GM19023 (cell line): ENCODE data around the gene EVA1A.
"Not testable (repeated sequence)": the region's sequence is repeated elsewhere in the genome, so short reads cannot be mapped to it uniquely, and the experiment has no call there.

ENCODE experiments used
- ATAC-seq: cut with Tn5 transposase; IDR thresholded peaks from one replicate; pipeline ENCODE4 v1.9.1; 2021; ENCODE audit warnings: mild to moderate bottlenecking, moderate library complexity; ENCODE audit not compliant: unreplicated experiment

The EVA1A gene

GRCh38 chr2:75488157-75488556, 72.6 kb downstream of the EVA1A start:
- ATAC-seq = no peak

DNA sequence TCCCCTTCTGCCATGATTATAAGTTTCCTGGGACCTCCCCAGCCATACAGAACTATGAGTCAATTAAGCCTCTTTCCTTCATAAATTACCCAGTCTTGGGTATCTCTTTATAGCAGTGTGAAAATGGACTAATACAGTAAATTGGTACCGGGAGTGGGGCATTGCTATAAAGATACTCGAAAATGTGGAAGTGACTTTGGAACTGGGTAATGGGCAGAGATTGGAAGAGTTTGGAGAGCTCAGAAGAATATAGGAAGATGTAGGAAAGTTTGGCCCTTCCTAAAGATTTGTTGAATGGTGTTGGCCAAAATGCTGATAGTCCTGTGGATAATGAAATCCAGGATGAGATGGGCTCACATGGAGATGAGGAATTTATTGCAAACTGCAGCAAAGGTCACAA, 74.0 kb downstream of the EVA1A start:
- ATAC-seq = not testable (repeated sequence)

DNA sequence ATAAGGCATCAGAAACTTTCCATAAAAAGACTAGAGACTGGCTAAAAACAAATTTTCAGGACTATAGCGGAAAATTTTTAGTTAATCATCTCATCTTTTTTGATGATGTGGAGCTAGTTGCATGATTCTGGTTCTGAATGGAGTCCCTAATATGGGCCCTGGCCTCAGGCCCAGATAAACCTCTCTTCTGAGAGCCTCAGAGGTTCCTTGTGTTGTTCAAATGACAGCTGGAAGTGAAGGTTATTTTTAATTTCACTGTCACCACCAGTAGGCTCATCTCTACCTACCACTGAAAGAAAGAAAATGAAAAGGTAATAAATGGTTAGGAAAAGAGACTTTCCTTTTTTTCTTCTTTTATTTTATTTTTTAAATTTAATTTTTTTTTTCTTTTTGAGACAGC, 75.9 kb downstream of the EVA1A start:
- ATAC-seq = no peak

DNA sequence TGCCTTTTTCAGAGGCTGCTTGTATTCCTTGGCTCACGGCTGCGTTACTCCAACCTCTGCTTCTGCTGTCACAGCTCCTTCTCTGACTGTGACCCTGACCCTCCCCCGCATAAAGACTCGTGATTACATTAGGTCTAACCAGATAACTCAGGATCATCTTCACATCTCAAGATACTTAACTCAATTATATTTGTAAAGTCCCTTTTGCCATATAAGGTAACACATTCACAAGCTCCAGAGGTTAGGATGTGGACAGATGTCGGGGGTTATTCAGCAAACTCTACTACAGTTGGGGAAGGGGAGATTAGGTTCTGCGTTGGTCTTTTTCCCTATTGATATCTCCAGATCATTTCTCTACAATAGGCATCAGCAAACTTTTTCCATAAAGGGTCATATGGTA, 76.9 kb downstream of the EVA1A start:
- ATAC-seq = no peak

DNA sequence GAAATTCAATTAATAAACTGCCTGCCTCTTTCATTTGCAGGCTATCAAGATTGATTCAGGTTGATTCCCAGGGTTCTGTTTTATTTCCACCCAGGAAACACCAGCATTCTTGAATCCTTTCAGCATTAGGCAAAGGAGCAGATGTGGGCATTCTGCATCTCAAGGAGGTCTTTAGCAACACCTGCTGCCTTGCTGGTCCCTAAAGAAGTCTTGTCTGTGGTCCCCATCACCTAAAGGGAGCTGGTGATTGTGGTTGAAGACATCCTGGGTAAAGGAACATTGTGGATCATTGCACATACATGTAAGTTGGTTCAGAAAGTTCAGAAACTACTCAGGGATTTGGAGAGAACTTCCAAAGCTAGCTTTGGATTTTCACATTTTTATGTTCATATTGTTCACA, 78.3 kb downstream of the EVA1A start:
- no peak for ATAC-seq

GRCh38 chr2:75480971-75481836, 79.5 kb downstream of the EVA1A start:
- ATAC-seq = no peak

DNA sequence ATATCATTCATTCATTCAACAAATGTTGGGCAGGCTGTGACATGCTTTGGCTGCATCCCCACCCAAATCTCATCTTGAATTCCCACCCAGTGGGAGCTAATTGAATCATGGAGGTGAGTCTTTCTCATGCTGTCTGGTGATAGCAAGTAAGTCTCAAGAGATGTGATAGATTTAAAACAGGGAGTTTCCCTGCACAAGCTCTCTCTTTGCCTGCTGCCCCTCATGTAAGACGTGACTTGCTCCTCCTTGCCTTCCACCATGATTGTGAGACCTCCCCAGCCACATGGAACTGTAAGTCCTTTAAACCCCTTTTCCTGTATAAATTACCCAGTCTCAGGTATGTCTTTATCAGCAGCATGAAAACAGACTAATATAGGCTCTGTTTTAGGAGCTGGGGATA, 83.0 kb downstream of the EVA1A start:
- ATAC-seq = not testable (repeated sequence)

- ATAC-seq = no peak
Measured at GRCh38 chr2:75476761-75477160, 84.0 kb downstream of the EVA1A start.

DNA sequence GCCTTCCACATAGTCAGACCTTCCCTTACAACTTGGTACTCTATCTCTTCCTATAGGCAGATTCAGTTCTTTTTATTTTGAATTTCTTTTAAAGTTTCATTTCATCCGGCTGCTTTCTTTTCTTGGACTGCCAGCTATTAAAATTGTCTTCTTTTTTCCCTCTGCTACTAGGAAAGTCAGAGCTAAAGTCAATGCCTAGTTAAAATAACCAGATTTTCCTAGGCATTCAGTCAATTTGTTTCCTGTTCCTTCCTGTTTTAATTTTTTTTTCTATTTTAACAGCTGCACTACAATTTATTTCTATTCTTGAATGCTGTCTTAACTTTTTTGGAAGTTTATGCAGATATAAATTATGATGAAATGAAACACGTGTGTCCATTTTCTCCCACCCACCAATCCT, 84.8 kb downstream of the EVA1A start:
- no peak for ATAC-seq

- no peak for ATAC-seq
Measured at GRCh38 chr2:75475049-75475448, 85.7 kb downstream of the EVA1A start.

GRCh38 chr2:75474115-75474514, 86.6 kb downstream of the EVA1A start:
- no peak for ATAC-seq

- ATAC-seq = no peak
Measured at GRCh38 chr2:75466708-75467311, 93.9 kb downstream of the EVA1A start.

GRCh38 chr2:75465317-75465984, 95.3 kb downstream of the EVA1A start:
- ATAC-seq = no peak

DNA sequence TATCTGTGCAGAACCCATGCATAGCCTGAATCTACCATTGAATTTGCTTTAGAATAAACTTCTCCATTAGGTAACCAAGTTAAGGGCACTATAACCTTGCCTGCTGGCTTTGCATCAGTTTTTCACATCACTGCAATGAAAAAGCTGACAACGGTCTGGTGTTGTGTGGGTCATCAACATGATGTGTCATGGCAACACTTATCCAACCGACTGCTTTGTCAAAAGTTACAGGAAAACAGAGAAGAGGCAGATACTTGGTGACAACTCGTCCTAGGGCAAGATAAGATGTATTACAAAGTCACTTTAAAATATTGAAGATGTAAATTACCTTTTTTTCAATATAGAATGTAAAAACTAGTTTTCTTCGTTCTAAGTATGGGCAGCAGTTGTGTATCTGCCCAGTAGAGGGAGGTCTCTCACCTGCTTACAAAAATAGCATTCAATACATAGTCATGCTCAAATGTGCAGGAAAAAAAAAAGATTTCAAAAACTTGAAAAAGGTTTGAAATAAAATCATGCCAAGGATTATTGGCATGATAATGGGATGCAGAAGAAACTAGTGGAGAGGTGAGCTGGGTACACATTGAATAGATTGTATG, 96.3 kb downstream of the EVA1A start:
- no peak for ATAC-seq

DNA sequence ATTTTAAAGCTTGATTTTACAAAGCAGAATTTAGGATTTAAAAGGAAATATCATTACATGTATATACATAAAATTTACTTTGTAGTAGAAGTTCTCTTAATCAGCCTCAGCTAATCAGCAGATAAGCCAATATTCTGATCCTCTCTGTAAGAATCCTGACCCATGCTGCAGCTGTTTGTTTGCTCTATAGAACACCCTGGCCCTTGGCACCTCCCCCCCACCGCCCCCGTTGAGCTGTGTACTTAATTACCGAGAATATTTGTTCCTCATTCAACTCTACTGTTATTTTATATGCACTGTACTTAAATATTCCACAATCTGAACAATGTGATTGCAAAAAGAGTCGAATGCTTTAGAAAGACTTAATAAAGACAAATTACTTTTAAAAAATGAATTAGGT, 98.0 kb downstream of the EVA1A start:
- ATAC-seq = no peak

- no peak for ATAC-seq
Measured at GRCh38 chr2:75462206-75462605, 98.5 kb downstream of the EVA1A start.

DNA sequence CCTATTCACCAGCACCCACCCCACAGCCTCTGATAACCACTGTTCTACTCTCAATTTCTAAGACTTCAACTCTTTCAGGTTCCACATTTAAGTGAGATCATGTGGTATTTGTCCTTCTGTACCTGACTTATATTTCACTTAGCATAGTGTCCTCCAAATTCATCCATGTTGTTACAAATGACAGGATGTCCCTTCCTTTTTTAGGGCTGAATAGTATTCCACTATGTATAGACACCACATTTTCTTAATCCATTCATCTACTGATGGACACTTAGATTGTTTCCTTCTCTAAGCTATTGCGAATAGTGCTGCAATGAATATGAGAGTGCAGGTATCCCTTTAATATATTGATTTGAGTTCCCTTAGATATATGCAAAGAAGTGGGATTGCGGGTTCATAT, 100.1 kb downstream of the EVA1A start:
- ATAC-seq = no peak

DNA sequence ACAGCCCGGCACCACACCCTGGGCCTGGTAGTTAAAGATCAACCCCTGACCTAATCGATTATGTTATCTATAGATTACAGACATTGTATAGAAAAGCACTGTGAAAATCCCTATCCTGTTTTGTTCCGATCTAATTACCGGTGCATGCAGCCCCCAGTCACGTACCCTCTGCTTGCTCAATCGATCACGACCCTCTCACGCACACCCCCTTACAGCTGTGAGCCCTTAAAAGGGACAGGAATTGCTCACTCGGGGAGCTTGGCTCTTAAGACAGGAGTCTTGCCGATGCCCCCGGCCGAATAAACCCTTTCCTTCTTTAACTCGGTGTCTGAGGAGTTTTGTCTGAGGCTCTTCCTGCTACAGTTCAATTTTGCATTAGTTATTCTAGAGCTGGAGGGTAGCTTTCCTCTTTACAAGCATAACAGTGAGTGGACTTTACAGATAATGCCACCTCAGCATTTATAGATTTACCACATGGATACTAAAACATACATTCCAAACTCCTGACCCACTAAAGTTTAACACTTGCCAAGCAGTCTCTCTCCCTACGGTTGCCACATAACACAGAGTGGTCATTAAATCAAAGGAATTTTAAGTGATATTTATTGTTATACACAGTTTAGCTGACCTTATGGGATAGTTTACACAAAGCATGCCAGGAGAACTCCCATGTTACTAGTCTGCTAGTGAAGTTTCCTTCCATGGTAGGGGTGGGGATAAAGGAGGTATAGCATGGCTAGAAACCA, 101.0 kb downstream of the EVA1A start:
- no peak for ATAC-seq

GRCh38 chr2:75458201-75458600, 102.5 kb downstream of the EVA1A start:
- no peak for ATAC-seq

GRCh38 chr2:75456825-75457224, 103.9 kb downstream of the EVA1A start:
- no peak for ATAC-seq

DNA sequence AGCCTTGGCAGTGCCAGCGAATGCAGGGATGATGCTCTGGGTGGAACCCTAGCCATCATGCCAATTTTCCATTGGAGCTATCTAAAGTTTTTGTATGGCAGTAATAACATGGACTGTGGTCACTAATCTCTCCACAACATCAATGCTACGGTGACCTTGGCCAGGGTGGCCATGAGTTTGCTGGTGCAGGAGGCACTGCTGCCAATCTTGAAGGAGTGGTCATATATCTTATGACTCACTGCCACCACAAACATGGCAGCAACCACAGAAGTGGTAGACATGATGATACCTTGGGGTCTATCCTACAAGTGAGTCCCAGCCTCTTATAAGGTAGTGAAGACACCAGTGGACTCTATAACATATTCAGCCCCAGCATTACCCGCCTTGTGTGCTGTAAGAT, 104.6 kb downstream of the EVA1A start:
- no peak for ATAC-seq
